ENCODE data around the gene OGFRL1. TPM values are rescaled to one million over a fixed set of nuclear protein-coding genes. Genes with fewer than 3 reads are reported as not detected.

The OGFRL1 gene
- total RNA-seq, 1 donor, result 21.6 TPM

GRCh38 chr6:71349976-71350615, 61.5 kb downstream of the OGFRL1 start:
- no peak overlapping the region for H3K4me3 ChIP-seq (ENCODE audit: low read depth, low read length)

GRCh38 chr6:71351190-71351589, 62.6 kb downstream of the OGFRL1 start:
- TF ChIP-seq CTCF (IDR thresholded peaks at IDR 0.05; ENCODE audit: insufficient read depth, low read length), result no peak
- no peak for DNase-seq (ENCODE audit: low read depth)
- H3K4me3 ChIP-seq (ENCODE audit: low read depth, low read length), result no peak overlapping the region

More at GRCh38 chr6:71349976-71350615, 61.5 kb downstream of the OGFRL1 start:
- no peak for TF ChIP-seq CTCF (IDR thresholded peaks at IDR 0.05; ENCODE audit: insufficient read depth, low read length)
- DNase-seq (ENCODE audit: low read depth), result peak; percentile 87
